HEK293 (cell line): Measurements from ENCODE around the gene KLHL15.

Experiments
- BCL11B ChIP-seq: fragments of 450-650 bp; formaldehyde crosslinking; IDR thresholded peaks from 2 replicates; pipeline ENCODE4 v1.5.1; 2016; ENCODE audit warnings: low read depth, missing biosample characterization, missing genetic modification characterization
- CTCF ChIP-seq: fragments of 450-650 bp; formaldehyde crosslinking; IDR thresholded peaks from 2 replicates; pipeline ENCODE4 v1.5.1; 2016; ENCODE audit warnings: missing biosample characterization, missing genetic modification characterization
- EGR2 ChIP-seq: fragments of 450-650 bp; formaldehyde crosslinking; IDR thresholded peaks from 2 replicates; pipeline ENCODE4 v1.5.1; 2016; ENCODE audit warnings: low read depth, missing biosample characterization, missing genetic modification characterization
- GLIS1 ChIP-seq: fragments of 450-650 bp; formaldehyde crosslinking; IDR thresholded peaks from 2 replicates; pipeline ENCODE4 v1.5.1; 2016; ENCODE audit warnings: missing biosample characterization, missing genetic modification characterization
- PBX3 ChIP-seq: sonication (generic); formaldehyde crosslinking; IDR thresholded peaks from 2 replicates; pipeline ENCODE4 v1.8.1; 2022; ENCODE audit warnings: mild to moderate bottlenecking, moderate library complexity, missing genetic modification reagents
- TCF7L2 ChIP-seq: IDR thresholded peaks from 2 replicates; pipeline ENCODE4 v1.6.1; 2011; ENCODE audit warnings: low read depth, mild to moderate bottlenecking, inconsistent platforms, low read length, moderate library complexity, borderline replicate concordance
- YY1 ChIP-seq: fragments of 450-650 bp; formaldehyde crosslinking; IDR thresholded peaks from 2 replicates; pipeline ENCODE4 v1.5.1; 2018; ENCODE audit warnings: missing biosample characterization, missing genetic modification characterization
- ZNF10 ChIP-seq: fragments of 450-650 bp; formaldehyde crosslinking; IDR thresholded peaks from 2 replicates; pipeline ENCODE4 v1.5.1; 2017; ENCODE audit warnings: missing biosample characterization, missing genetic modification characterization
- ZNF138 ChIP-seq: fragments of 450-650 bp; formaldehyde crosslinking; IDR thresholded peaks from 2 replicates; pipeline ENCODE4 v1.5.1; 2016; ENCODE audit warnings: missing biosample characterization, missing genetic modification characterization, borderline replicate concordance
- ZNF221 ChIP-seq: fragments of 450-650 bp; formaldehyde crosslinking; IDR thresholded peaks from 2 replicates; pipeline ENCODE4 v1.5.1; 2017; ENCODE audit warnings: missing biosample characterization, missing genetic modification characterization, borderline replicate concordance
- ZNF23 ChIP-seq: fragments of 450-650 bp; formaldehyde crosslinking; IDR thresholded peaks from 2 replicates; pipeline ENCODE4 v1.5.1; 2016; ENCODE audit warnings: missing biosample characterization, missing genetic modification characterization, borderline replicate concordance
- ZNF354C ChIP-seq: fragments of 450-650 bp; formaldehyde crosslinking; IDR thresholded peaks from 2 replicates; pipeline ENCODE4 v1.5.1; 2016; ENCODE audit warnings: missing biosample characterization, missing genetic modification characterization, low read depth, borderline replicate concordance
- ZNF530 ChIP-seq: fragments of 450-650 bp; formaldehyde crosslinking; IDR thresholded peaks from 2 replicates; pipeline ENCODE4 v1.5.1; 2016; ENCODE audit warnings: low read depth, missing biosample characterization, missing genetic modification characterization
- ZXDB ChIP-seq: fragments of 450-650 bp; formaldehyde crosslinking; IDR thresholded peaks from 2 replicates; pipeline ENCODE4 v1.5.1; 2016; ENCODE audit warnings: missing biosample characterization, missing genetic modification characterization

- TF ChIP-seq ZXDB (tag by site-specific recombination): no peak
- no peak for TF ChIP-seq ZNF23 (tag by site-specific recombination)
- TF ChIP-seq BCL11B (tag by site-specific recombination): no peak
- TF ChIP-seq GLIS1 (tag by site-specific recombination): no peak
- TF ChIP-seq YY1 (tag by site-specific recombination): no peak
- TF ChIP-seq CTCF (tag by site-specific recombination): no peak
- no peak for TF ChIP-seq ZNF221 (tag by site-specific recombination)
- TF ChIP-seq ZNF10: no peak
- TF ChIP-seq ZNF354C (tag by site-specific recombination): no peak
- TF ChIP-seq EGR2 (tag by site-specific recombination): no peak
- TF ChIP-seq TCF7L2: no peak
- no peak for TF ChIP-seq ZNF138 (tag by site-specific recombination)
- no peak for TF ChIP-seq PBX3 (CRISPR knock-in tag)
- no peak for TF ChIP-seq ZNF530 (tag by site-specific recombination)
These were observed 73.7 kb downstream of the KLHL15 start for GRCh38 chrX:23952984-23953907.
